Measurements from ENCODE around the gene KDM4C.

Gene KDM4C

GRCh38 chr9:6757132-6757455, 679 bp upstream of the KDM4C start:
- no peak for TF ChIP-seq CTCF (IDR thresholded peaks at IDR 0.05; ENCODE audit: borderline replicate concordance, insufficient read depth, low read depth, low read length)
- peak overlapping the region; percentile 97 for H3K4me3 ChIP-seq (ENCODE audit: low read depth, low read length)

- TF ChIP-seq CTCF (IDR thresholded peaks at IDR 0.05; ENCODE audit: borderline replicate concordance, insufficient read depth, low read depth, low read length), result no peak
- H3K4me3 ChIP-seq (ENCODE audit: low read depth, low read length), result peak overlapping the region; percentile 97
These were observed 400 bp downstream of the KDM4C start for GRCh38 chr9:6758248-6758497.

GRCh38 chr9:6758498-6759184, 868 bp downstream of the KDM4C start:
- TF ChIP-seq CTCF (IDR thresholded peaks at IDR 0.05; ENCODE audit: borderline replicate concordance, insufficient read depth, low read depth, low read length), result no peak
- peak overlapping the region; percentile 97 for H3K4me3 ChIP-seq (ENCODE audit: low read depth, low read length)

- no peak for TF ChIP-seq CTCF (IDR thresholded peaks at IDR 0.05; ENCODE audit: borderline replicate concordance, insufficient read depth, low read depth, low read length)
- H3K4me3 ChIP-seq (ENCODE audit: low read depth, low read length), result peak overlapping the region; percentile 97
These were observed 1.6 kb downstream of the KDM4C start for GRCh38 chr9:6759185-6759977.

- no peak overlapping the region for H3K4me3 ChIP-seq (ENCODE audit: low read depth, low read length)
- TF ChIP-seq CTCF (IDR thresholded peaks at IDR 0.05; ENCODE audit: borderline replicate concordance, insufficient read depth, low read depth, low read length), result no peak
These were observed 3.5 kb downstream of the KDM4C start for GRCh38 chr9:6761306-6761705.

- no peak overlapping the region for H3K4me3 ChIP-seq (ENCODE audit: low read depth, low read length)
- no peak for TF ChIP-seq CTCF (IDR thresholded peaks at IDR 0.05; ENCODE audit: borderline replicate concordance, insufficient read depth, low read depth, low read length)
These were observed 5.5 kb downstream of the KDM4C start for GRCh38 chr9:6763244-6763643.

GRCh38 chr9:6764011-6764410, 6.2 kb downstream of the KDM4C start:
- TF ChIP-seq CTCF (IDR thresholded peaks at IDR 0.05; ENCODE audit: borderline replicate concordance, insufficient read depth, low read depth, low read length), result no peak
- H3K4me3 ChIP-seq (ENCODE audit: low read depth, low read length), result no peak overlapping the region
